Endothelial cell of umbilical vein (primary cell): Measurements from ENCODE around the gene CCDC180. TPM values are rescaled to one million over a fixed set of nuclear protein-coding genes. Genes with fewer than 3 reads are reported as not detected.

Source experiments
- BruUV-seq: library from RNA; stranded (reverse); fragments of 400-500 nt; replicated peaks from 2 replicates; lab custom pipeline; 2021; lab: Mats Ljungman, UMichigan
- CTCF ChIA-PET: fragments of 300-600, 350-600 bp; sonication (Branson Sonifier 250); formaldehyde crosslinking; loops from one replicate; lab custom pipeline; 2021; ENCODE audit warnings: antibody characterized with exemption, inconsistent platforms; lab: Charles Lee
- POLR2A ChIA-PET: fragments of 300-600, 350-600 bp; sonication (Branson Sonifier 250); formaldehyde crosslinking; loops from one replicate; lab custom pipeline; 2021; ENCODE audit warnings: antibody characterized with exemption, inconsistent platforms; lab: Charles Lee
- DNase-seq: peaks from one replicate; pipeline ENCODE4 v3.0.0-alpha.2; 2011; ENCODE audit warnings: low read depth, low spot score
- FAIRE-seq: peaks from 2 replicates; lab custom pipeline; 2011; peaks lifted over from hg19 to GRCh38; lab: Jason Lieb, UNC
- H2AFZ ChIP-seq: 2 replicates; pipeline ENCODE4 v1.6.0; 2012; ENCODE audit warnings: low read depth, low read length, control low read depth, inconsistent platforms
- H3K27ac ChIP-seq: 2 replicates; pipeline ENCODE4 v1.5.1; 2011; ENCODE audit warnings: low read depth, mild to moderate bottlenecking, control low read depth, low read length, moderate library complexity; ENCODE audit not compliant: insufficient read depth
- H3K27me3 ChIP-seq, 2 experiments: 2 replicates each; pipeline versions ENCODE4 v1.6.0 to v1.6.1; 2011; ENCODE audit warnings: low read length in 2 of 2, mixed read lengths in 1 of 2; ENCODE audit not compliant: control insufficient read depth in 2 of 2, insufficient read depth in 2 of 2
- H3K36me3 ChIP-seq, 2 experiments: 2 replicates in 1 of 2; 3 replicates in 1 of 2; pipeline ENCODE4 v1.5.1; 2011; ENCODE audit warnings: low read length in 2 of 2, mild to moderate bottlenecking in 1 of 2, moderate library complexity in 1 of 2; ENCODE audit not compliant: control insufficient read depth in 2 of 2, insufficient read depth in 2 of 2; ENCODE audit errors: extremely low read depth in 1 of 2
- H3K4me1 ChIP-seq: 3 replicates; pipeline ENCODE4 v1.5.1; 2011; ENCODE audit warnings: mild to moderate bottlenecking, low read length; ENCODE audit not compliant: control insufficient read depth, insufficient read depth; ENCODE audit errors: extremely low read depth
- H3K4me2 ChIP-seq: 2 replicates; pipeline ENCODE4 v1.6.1; 2011; ENCODE audit warnings: low read length, control low read depth, mixed read lengths; ENCODE audit not compliant: insufficient read depth
- H3K4me3 ChIP-seq, 3 experiments: fragments of 200-600 bp in 1 of 3; sonication (generic), shearing (Covaris generic) in 1 of 3; replicated peaks in 1 of 3; 2 replicates each; pipeline ENCODE4 v1.5.1; 2011 to 2016; ENCODE audit warnings: control low read depth in 3 of 3, low read length in 3 of 3, mild to moderate bottlenecking in 2 of 3, inconsistent platforms in 1 of 3, low read depth in 1 of 3, moderate library complexity in 1 of 3; ENCODE audit not compliant: insufficient read depth in 1 of 3
- H3K79me2 ChIP-seq: 2 replicates; pipeline ENCODE4 v1.6.0; 2012; ENCODE audit warnings: low read length, inconsistent platforms; ENCODE audit not compliant: control insufficient read depth, insufficient read depth
- H3K9ac ChIP-seq: replicated peaks from 2 replicates; pipeline ENCODE3; 2011; ENCODE audit warnings: low read length, control low read depth; ENCODE audit not compliant: insufficient read depth; ENCODE audit errors: extremely low read depth
- H3K9me1 ChIP-seq: replicated peaks from 3 replicates; pipeline ENCODE4 v1.6.0; 2011; ENCODE audit warnings: mild to moderate bottlenecking, low read length; ENCODE audit not compliant: control insufficient read depth, insufficient read depth; ENCODE audit errors: extremely low read depth
- H3K9me3 ChIP-seq: replicated peaks from 2 replicates; pipeline ENCODE4 v1.5.1; 2012; ENCODE audit warnings: low read length, inconsistent platforms; ENCODE audit not compliant: control insufficient read depth, insufficient read depth
- H4K20me1 ChIP-seq: replicated peaks from 2 replicates; pipeline ENCODE3; 2011; ENCODE audit warnings: mild to moderate bottlenecking, low read length; ENCODE audit not compliant: control insufficient read depth, insufficient read depth; ENCODE audit errors: extremely low read depth
- CTCF ChIP-seq, 2 donors: IDR thresholded peaks; 1 replicate in 1 of 2; 2 replicates in 1 of 2; pipeline ENCODE4 v1.5.1; 2011; ENCODE audit warnings: low read length in 2 of 2, mild to moderate bottlenecking in 2 of 2, moderate library complexity in 2 of 2, control low read depth in 1 of 2, inconsistent platforms in 1 of 2, low read depth in 1 of 2; ENCODE audit not compliant: insufficient read depth in 1 of 2; ENCODE audit errors: extremely low read depth in 1 of 2
- EZH2 ChIP-seq: IDR thresholded peaks from 2 replicates; pipeline ENCODE4 v1.6.1; 2012; ENCODE audit warnings: borderline replicate concordance, low read depth, mild to moderate bottlenecking, moderate library complexity, low read length, inconsistent platforms; ENCODE audit not compliant: severe bottlenecking
- FOS ChIP-seq: IDR thresholded peaks from 2 replicates; pipeline ENCODE4 v1.6.1; 2011; ENCODE audit warnings: mild to moderate bottlenecking, low read length, moderate library complexity, borderline replicate concordance; ENCODE audit not compliant: insufficient read depth
- GATA2 ChIP-seq: IDR thresholded peaks from 2 replicates; pipeline ENCODE4 v1.7.0; 2011; ENCODE audit warnings: low read depth, mild to moderate bottlenecking, moderate library complexity, mixed read lengths, low read length; ENCODE audit not compliant: insufficient read length, insufficient read depth
- JUN ChIP-seq: IDR thresholded peaks from 2 replicates; pipeline ENCODE4 v1.6.1; 2011; ENCODE audit warnings: borderline replicate concordance, low read depth; ENCODE audit not compliant: insufficient read length, insufficient read depth
- MAX ChIP-seq: IDR thresholded peaks from 2 replicates; pipeline ENCODE4 v1.6.1; 2011; ENCODE audit not compliant: insufficient read depth, insufficient read length
- MYC ChIP-seq: IDR thresholded peaks from one replicate; pipeline ENCODE4 v1.6.1; 2011; ENCODE audit warnings: mild to moderate bottlenecking, low read depth, low read length
- POLR2A ChIP-seq: IDR thresholded peaks from 2 replicates; pipeline ENCODE4 v1.6.1; 2012; ENCODE audit warnings: low read depth, mild to moderate bottlenecking, control low read depth, low read length
- POLR2AphosphoS5 ChIP-seq: IDR thresholded peaks from 2 replicates; pipeline ENCODE4 v1.6.1; 2012; ENCODE audit warnings: low read depth, mild to moderate bottlenecking, control low read depth, low read length, moderate library complexity; ENCODE audit not compliant: insufficient read depth
- dilution Hi-C: fragments of 300-500 bp; cut with MboI; formaldehyde crosslinking; loops from one replicate; pipeline ENCODE4 v1.15.0; 2019; ENCODE audit warnings: low sequenced_read_pairs; ENCODE audit not compliant: extremely low pct_ligation_motif_present
- intact Hi-C: fragments of 100-400 bp; cut with micrococcal nuclease; formaldehyde crosslinking; loops from one replicate; pipeline ENCODE4 v1.10.0; 2022
- polyA plus RNA-seq, 4 experiments: library from polyadenylated mRNA; depleted of rRNA in 3 of 4; stranded (reverse) in 3 of 4; unstranded in 1 of 4; fragments of >200 nt; gene quantifications; 2 replicates each; pipeline versions ENCODE4 v1.2.1 to v1.2.3, GENCODE V29; 2011 to 2012; ENCODE audit warnings: missing spikeins in 1 of 4
- total RNA-seq: library from RNA; stranded (reverse); gene quantifications from 2 replicates; pipeline ENCODE4 v1.2.3, GENCODE V29; 2021

CCDC180 gene
- total and polyA plus RNA-seq, 2 donors (not counting 3 experiments of a cell fraction or from before 2014, with no cell fraction given) = 0.30 to 2.5 TPM

- FAIRE-seq = no peak
- intact Hi-C loops = no loop called here
- POLR2A ChIA-PET = no interaction called here
Observed at GRCh38 chr9:97349400-97349799, 41.9 kb downstream of the CCDC180 start.

More at GRCh38 chr9:97349400-97349799, 41.9 kb downstream of the CCDC180 start:
- Histone ChIP-seq H3K4me3 (no peak overlapping the region), H3K79me2 (no peaks in the 10 kb centered on the region), H3K36me3 (no peaks in the 10 kb centered on the region), H3K4me1 (no peaks in the 10 kb centered on the region), H4K20me1 (no peaks in the 10 kb centered on the region), H3K27me3 (no peaks in the 10 kb centered on the region), H3K9me3 (no peaks in the 10 kb centered on the region), H2AFZ (no peak overlapping the region), H3K9me1 (no peaks in the 10 kb centered on the region), H3K9ac (no peak overlapping the region), H3K27ac (no peak overlapping the region), H3K4me2 (no peak overlapping the region)
- DNase-seq = no peak
- dilution Hi-C loops = no loop called here
- CTCF ChIA-PET = no interaction called here
- no TSS peak for BruUV-seq
- no peak for TF ChIP-seq CTCF (IDR thresholded peaks at IDR 0.05; ENCODE audit: extremely low read depth in 1 of 2, insufficient read depth in 1 of 2, low read depth in 1 of 2, low read length in 2 of 2)
- TF ChIP-seq EZH2 = no peak
- TF ChIP-seq MAX = no peak
- TF ChIP-seq FOS = no peak
- no peak for TF ChIP-seq GATA2
- no peak for TF ChIP-seq POLR2A
- TF ChIP-seq POLR2AphosphoS5 = no peak
- no peak for TF ChIP-seq MYC
- no peak for TF ChIP-seq JUN
